ENCODE data around the gene DCC. TPM values are rescaled to one million over a fixed set of nuclear protein-coding genes. Genes with fewer than 3 reads are reported as not detected.

DCC gene
- total RNA-seq, 2 donors from 2014 or later = 0.33 TPM; not detected in 1

DNA sequence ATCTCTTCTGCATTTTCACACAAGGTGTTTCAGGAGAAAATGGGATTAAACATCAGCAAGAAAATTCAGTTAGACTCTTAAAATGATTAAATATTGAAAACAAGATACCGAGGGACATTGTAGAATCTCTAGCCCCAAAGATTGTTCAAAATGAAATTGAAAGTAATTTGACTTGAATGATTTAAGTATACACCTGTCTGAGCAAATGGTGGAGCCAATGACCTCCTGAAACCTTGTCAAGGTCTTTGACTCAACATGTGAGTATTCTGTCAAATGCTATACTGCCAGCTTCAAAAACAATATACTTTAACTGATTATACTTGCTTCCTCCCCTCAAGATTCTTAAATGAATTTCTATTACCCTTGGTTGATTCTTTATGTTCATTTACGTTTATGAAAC, 411.0 kb downstream of the DCC start:
- intact Hi-C loops (cut with DNase I) = no loop called here
- WGBS, 2 donors = 57 to 69% methylated on average over 2 of the region's 2 CpGs
- Histone ChIP-seq H3K27me3 (no peaks in the 10 kb centered on the region), H3K9me3 (no peaks in the 10 kb centered on the region), H3K36me3 (replicated peaks in 1 of 2; ENCODE audit: insufficient read depth in 1 of 2, low read depth in 2 of 2) (no peaks in the 10 kb centered on the region), H3K4me3 (no peak overlapping the region), H3K27ac (no peak overlapping the region), H3K4me1 (no peaks in the 10 kb centered on the region)
- no peak for DNase-seq
- ATAC-seq = no peak
- TF ChIP-seq, protein P1, sequence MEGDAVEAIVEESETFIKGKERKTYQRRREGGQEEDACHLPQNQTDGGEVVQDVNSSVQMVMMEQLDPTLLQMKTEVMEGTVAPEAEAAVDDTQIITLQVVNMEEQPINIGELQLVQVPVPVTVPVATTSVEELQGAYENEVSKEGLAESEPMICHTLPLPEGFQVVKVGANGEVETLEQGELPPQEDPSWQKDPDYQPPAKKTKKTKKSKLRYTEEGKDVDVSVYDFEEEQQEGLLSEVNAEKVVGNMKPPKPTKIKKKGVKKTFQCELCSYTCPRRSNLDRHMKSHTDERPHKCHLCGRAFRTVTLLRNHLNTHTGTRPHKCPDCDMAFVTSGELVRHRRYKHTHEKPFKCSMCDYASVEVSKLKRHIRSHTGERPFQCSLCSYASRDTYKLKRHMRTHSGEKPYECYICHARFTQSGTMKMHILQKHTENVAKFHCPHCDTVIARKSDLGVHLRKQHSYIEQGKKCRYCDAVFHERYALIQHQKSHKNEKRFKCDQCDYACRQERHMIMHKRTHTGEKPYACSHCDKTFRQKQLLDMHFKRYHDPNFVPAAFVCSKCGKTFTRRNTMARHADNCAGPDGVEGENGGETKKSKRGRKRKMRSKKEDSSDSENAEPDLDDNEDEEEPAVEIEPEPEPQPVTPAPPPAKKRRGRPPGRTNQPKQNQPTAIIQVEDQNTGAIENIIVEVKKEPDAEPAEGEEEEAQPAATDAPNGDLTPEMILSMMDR (IDR thresholded peaks at IDR 0.05) = no peak
- no peak for TF ChIP-seq POLR2A (IDR thresholded peaks at IDR 0.05)

DNA sequence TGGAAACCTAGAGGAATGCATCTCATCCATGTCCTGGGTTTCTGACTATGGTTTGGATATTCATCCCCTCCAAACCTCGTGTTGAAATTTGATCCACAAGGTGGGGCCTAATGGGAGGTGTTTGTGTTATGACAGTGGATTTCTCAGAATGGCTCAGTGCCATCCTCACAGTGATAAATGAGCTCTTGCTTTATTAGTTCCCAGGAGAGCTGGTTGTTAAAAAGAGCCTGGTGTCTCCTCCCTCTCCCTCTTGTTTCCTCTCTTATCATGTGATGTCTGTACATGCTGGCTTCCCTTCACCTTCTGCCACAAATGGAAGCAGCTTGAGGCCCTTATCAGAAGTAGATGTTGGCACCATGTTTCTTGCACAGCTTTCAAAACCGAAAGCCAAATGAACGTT, 424.3 kb downstream of the DCC start:
- no peak for TF ChIP-seq POLR2A (IDR thresholded peaks at IDR 0.05)
- TF ChIP-seq, protein P1 (IDR thresholded peaks at IDR 0.05) = no peak
- Histone ChIP-seq H3K36me3 (replicated peaks in 1 of 2; ENCODE audit: insufficient read depth in 1 of 2, low read depth in 2 of 2) (no peaks in the 10 kb centered on the region), H3K4me3 (no peak overlapping the region), H3K9me3 (no peaks in the 10 kb centered on the region), H3K27ac (no peak overlapping the region), H3K27me3 (no peaks in the 10 kb centered on the region), H3K4me1 (no peaks in the 10 kb centered on the region)
- no peak for DNase-seq
- intact Hi-C loops (cut with DNase I) = no loop called here
- 24 to 53% methylated on average over 3 of the region's 3 CpGs for WGBS, 2 donors
- ATAC-seq = no peak

DNA sequence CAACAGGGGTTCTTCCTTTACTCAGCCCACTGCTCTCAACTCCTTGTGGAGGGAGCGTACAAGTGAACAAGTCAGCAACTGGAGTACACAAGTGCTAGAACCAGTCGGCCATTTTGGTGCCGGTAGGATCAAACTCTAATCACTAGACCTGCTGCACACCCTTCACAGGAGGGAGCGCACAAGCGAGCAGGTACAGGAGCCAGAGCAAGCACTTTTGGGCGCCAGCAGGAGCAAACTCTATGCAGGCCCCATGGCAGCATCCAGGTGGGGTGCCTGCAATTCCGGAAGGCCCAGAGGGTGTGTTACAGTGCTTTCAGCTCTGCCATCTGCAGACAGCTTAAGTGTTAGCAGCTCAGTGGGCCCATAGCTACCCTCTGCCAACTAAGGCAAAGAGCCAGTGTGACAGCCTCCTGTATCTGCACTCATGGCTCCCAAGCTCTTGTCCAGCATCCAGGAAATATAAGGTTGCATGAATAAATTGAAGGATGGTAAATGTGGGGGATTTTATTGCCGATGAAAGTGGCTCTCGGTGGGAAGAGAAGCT, 426.1 kb downstream of the DCC start:
- no peak for TF ChIP-seq POLR2A (IDR thresholded peaks at IDR 0.05)
- TF ChIP-seq, protein P1 (IDR thresholded peaks at IDR 0.05) = no peak
- H3K9me3 ChIP-seq = no peaks in the 10 kb centered on the region
- H3K36me3 ChIP-seq (replicated peaks in 1 of 2; ENCODE audit: insufficient read depth in 1 of 2, low read depth in 2 of 2) = no peaks in the 10 kb centered on the region
- DNase-seq = no peak
- ATAC-seq = no peak
- H3K4me1 ChIP-seq = no peaks in the 10 kb centered on the region
- no peak overlapping the region for H3K27ac ChIP-seq
- intact Hi-C loops (cut with DNase I) = no loop called here
- H3K27me3 ChIP-seq = no peaks in the 10 kb centered on the region
- H3K4me3 ChIP-seq = no peak overlapping the region
- 74 to 89% methylated on average over 4 to 9 of the region's 9 CpGs for WGBS, 2 donors

DNA sequence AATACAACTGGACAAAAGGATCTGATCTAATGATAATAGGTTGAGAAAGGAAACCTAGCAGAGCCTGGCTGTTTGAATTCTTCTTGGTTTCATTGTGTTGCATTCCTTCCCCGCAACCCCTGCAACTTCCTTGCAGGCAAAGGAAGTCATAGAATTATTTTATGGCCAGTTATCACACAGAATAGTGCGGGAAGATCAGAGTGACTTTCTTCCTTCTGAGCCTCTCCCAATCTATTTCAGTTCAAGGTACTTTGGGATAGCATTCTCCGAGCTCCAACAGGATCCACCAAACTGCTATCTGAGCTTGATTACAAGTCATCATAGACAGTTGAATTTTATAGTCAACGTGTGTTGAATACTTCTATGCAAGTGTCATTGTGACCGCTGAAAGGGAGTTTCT, 441.1 kb downstream of the DCC start:
- no peaks in the 10 kb centered on the region for H3K9me3 ChIP-seq
- WGBS, 2 donors = 75 to 85% methylated on average over 5 of the region's 5 CpGs
- intact Hi-C loops (cut with DNase I) = no loop called here
- H3K36me3 ChIP-seq (replicated peaks in 1 of 2; ENCODE audit: insufficient read depth in 1 of 2, low read depth in 2 of 2) = no peaks in the 10 kb centered on the region
- ATAC-seq (no peak), DNase-seq (no peak)
- no peak for TF ChIP-seq POLR2A (IDR thresholded peaks at IDR 0.05)
- TF ChIP-seq, protein P1 (IDR thresholded peaks at IDR 0.05) = no peak
- no peaks in the 10 kb centered on the region for H3K27me3 ChIP-seq
- no peak overlapping the region for H3K27ac ChIP-seq
- H3K4me3 ChIP-seq = no peak overlapping the region
- no peaks in the 10 kb centered on the region for H3K4me1 ChIP-seq

DNA sequence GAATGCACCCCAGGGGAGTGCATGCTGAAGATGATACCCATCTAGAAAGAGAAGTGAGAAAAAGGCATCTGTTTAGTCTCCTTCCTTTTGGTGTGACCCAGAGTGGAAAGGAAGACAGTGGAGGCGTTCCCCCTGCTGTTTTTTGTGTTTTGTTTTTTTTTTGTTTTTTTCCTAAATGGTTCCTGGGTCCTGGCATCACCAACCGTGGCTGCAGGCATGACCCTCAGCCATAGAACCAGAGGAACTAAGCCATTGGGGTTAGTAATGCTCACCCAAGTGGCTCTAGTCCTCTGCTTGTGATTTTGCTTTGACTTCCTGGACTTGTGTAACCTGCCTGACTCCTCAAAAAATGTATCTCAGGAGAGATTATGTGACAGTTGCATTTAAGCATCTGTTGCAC, 451.3 kb downstream of the DCC start:
- TF ChIP-seq, protein P1 (IDR thresholded peaks at IDR 0.05) = no peak
- TF ChIP-seq POLR2A (IDR thresholded peaks at IDR 0.05) = no peak
- Histone ChIP-seq H3K4me3 (no peak overlapping the region), H3K9me3 (peaks cover 0 to 26% (median 0%) of the 10 kb centered on the region in 3 donors), H3K27ac (no peak overlapping the region), H3K4me1 (no peaks in the 10 kb centered on the region), H3K27me3 (no peaks in the 10 kb centered on the region), H3K36me3 (replicated peaks in 1 of 2; ENCODE audit: insufficient read depth in 1 of 2, low read depth in 2 of 2) (no peaks in the 10 kb centered on the region)
- WGBS, 2 donors = 48 to 68% methylated on average over 2 of the region's 2 CpGs
- no peak for ATAC-seq
- intact Hi-C loops (cut with DNase I) = no loop called here
- DNase-seq = no peak

Data from body of pancreas (tissue), 4 donors.